GM18519 (cell line): ENCODE results near the gene MBP.

ENCODE experiments used
- ATAC-seq: cut with Tn5 transposase; IDR thresholded peaks from one replicate; pipeline ENCODE4 v1.9.1; 2021; ENCODE audit warnings: mild to moderate bottlenecking, moderate library complexity; ENCODE audit not compliant: unreplicated experiment, low FRiP score

The MBP gene

GRCh38 chr18:77054606-77055428, 77.8 kb downstream of the MBP start:
- ATAC-seq, result peak; percentile 86

GRCh38 chr18:77054288-77054605, 78.3 kb downstream of the MBP start:
- no peak for ATAC-seq

GRCh38 chr18:77053616-77054287, 78.8 kb downstream of the MBP start:
- no peak for ATAC-seq

GRCh38 chr18:77052983-77053309, 79.6 kb downstream of the MBP start:
- ATAC-seq, result no peak

GRCh38 chr18:77052297-77052982, 80.1 kb downstream of the MBP start:
- ATAC-seq, result no peak

- ATAC-seq, result no peak
Observed at GRCh38 chr18:77051581-77052296, 80.8 kb downstream of the MBP start.

- ATAC-seq, result no peak
Observed at GRCh38 chr18:77049938-77050337, 82.6 kb downstream of the MBP start.

GRCh38 chr18:77047803-77048419, 84.7 kb downstream of the MBP start:
- no peak for ATAC-seq

GRCh38 chr18:77046994-77047393, 85.6 kb downstream of the MBP start:
- no peak for ATAC-seq

GRCh38 chr18:77046409-77046808, 86.2 kb downstream of the MBP start:
- ATAC-seq, result no peak

GRCh38 chr18:77045677-77046076, 86.9 kb downstream of the MBP start:
- no peak for ATAC-seq

- ATAC-seq, result no peak
Observed at GRCh38 chr18:77044866-77045664, 87.5 kb downstream of the MBP start.

- no peak for ATAC-seq
Observed at GRCh38 chr18:77043541-77044280, 88.9 kb downstream of the MBP start.

- ATAC-seq, result no peak
Observed at GRCh38 chr18:77042583-77042982, 90.0 kb downstream of the MBP start.

- ATAC-seq, result no peak
Observed at GRCh38 chr18:77039196-77040130, 93.1 kb downstream of the MBP start.

- no peak for ATAC-seq
Observed at GRCh38 chr18:77038182-77038858, 94.3 kb downstream of the MBP start.

- no peak for ATAC-seq
Observed at GRCh38 chr18:77037567-77037966, 95.0 kb downstream of the MBP start.
